PFSK-1 (cell line): ENCODE data around the gene SPOCD1.

Experiments used
- POLR2AphosphoS5 ChIP-seq: IDR thresholded peaks from 2 replicates; pipeline ENCODE4 v1.6.1; 2012; ENCODE audit warnings: low read depth, mild to moderate bottlenecking, control low read depth, low read length, moderate library complexity
- SIN3A ChIP-seq: IDR thresholded peaks from 2 replicates; pipeline ENCODE4 v1.6.1; 2012; ENCODE audit warnings: mild to moderate bottlenecking, low read length, moderate library complexity, borderline replicate concordance; ENCODE audit not compliant: insufficient read depth
- TAF1 ChIP-seq: IDR thresholded peaks from 2 replicates; pipeline ENCODE4 v1.6.1; 2012; ENCODE audit warnings: low read length, control low read depth, borderline replicate concordance; ENCODE audit not compliant: insufficient read depth
- TF ChIP-seq, protein P1 (sequence below), 2 experiments: IDR thresholded peaks; 2 replicates each; pipeline versions ENCODE4 v1.6.1 to v1.8.0; 2011 to 2012; ENCODE audit warnings: low read depth in 2 of 2, low read length in 2 of 2, control low read depth in 1 of 2, inconsistent platforms in 1 of 2, mild to moderate bottlenecking in 1 of 2, moderate library complexity in 1 of 2; ENCODE audit not compliant: insufficient read depth in 1 of 2

DNA sequence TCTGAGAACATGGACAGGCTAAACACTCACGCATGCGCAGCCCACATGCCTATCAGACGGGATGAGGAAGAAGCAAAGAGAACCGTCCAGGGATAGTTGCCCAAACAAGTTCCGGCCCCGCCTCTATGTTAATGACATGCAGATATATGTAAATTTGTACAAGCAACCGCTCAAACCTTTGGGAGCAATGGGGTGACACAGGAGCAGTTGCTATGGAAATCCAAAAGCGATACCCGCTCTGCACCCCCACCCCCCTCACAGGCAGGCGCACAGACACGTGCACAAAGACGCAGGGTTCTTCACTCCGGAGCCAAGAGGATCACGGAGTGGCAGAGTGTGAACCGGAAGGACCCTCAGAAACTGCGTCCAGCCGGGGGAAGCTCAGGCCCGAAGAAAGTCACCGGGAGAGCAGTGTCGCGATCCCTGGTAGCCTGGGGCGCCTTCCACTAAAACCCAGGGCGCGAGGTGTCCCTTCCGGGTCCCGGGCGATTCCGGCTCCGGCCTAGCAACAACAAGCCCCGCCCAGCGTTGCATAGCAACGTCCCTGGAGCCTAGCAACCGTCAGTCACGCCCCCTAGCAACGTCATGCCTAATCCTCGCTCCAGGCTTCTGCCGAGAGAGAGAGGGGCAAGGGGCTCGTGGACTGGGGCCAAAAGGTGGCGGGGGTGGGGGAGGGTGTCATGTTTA, 27.5 kb downstream of the SPOCD1 start:
- TF ChIP-seq SIN3A = peak; percentile 73; the same call in 1 of the 2 replicates
- 0 out of 2 replicates have a peak, but pooled peaks have one; percentile 38 for TF ChIP-seq POLR2AphosphoS5
- TF ChIP-seq, protein P1, sequence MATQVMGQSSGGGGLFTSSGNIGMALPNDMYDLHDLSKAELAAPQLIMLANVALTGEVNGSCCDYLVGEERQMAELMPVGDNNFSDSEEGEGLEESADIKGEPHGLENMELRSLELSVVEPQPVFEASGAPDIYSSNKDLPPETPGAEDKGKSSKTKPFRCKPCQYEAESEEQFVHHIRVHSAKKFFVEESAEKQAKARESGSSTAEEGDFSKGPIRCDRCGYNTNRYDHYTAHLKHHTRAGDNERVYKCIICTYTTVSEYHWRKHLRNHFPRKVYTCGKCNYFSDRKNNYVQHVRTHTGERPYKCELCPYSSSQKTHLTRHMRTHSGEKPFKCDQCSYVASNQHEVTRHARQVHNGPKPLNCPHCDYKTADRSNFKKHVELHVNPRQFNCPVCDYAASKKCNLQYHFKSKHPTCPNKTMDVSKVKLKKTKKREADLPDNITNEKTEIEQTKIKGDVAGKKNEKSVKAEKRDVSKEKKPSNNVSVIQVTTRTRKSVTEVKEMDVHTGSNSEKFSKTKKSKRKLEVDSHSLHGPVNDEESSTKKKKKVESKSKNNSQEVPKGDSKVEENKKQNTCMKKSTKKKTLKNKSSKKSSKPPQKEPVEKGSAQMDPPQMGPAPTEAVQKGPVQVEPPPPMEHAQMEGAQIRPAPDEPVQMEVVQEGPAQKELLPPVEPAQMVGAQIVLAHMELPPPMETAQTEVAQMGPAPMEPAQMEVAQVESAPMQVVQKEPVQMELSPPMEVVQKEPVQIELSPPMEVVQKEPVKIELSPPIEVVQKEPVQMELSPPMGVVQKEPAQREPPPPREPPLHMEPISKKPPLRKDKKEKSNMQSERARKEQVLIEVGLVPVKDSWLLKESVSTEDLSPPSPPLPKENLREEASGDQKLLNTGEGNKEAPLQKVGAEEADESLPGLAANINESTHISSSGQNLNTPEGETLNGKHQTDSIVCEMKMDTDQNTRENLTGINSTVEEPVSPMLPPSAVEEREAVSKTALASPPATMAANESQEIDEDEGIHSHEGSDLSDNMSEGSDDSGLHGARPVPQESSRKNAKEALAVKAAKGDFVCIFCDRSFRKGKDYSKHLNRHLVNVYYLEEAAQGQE (IDR thresholded peaks at IDR 0.05; ENCODE audit: insufficient read depth in 1 of 2, low read depth in 2 of 2, low read length in 2 of 2) = no peak
- peak; percentile 13; the same call in 1 of the 2 replicates for TF ChIP-seq TAF1
